Measurements from ENCODE around the gene ATP5MC2.

- TF ChIP-seq CTCF (IDR thresholded peaks at IDR 0.05; ENCODE audit: insufficient read depth, low read length, poor library complexity, severe bottlenecking) (no peak), EZH2phosphoT487 (conservative IDR thresholded peaks at IDR 0.05; ENCODE audit: low read length) (no peak)
Measured at GRCh38 chr12:53677016-53677799, 1.3 kb upstream of the ATP5MC2 start.

All from SU-DHL-6 (cell line).